HCT116 (cell line): Measurements from ENCODE around the gene OR6T1.

Source experiments
- CTCF ChIP-seq, 3 experiments: fragments of 200-600 bp in 1 of 3; sonication (generic) in 1 of 3; IDR thresholded peaks in 2 of 3; conservative IDR thresholded peaks in 1 of 3; 2 replicates each; pipeline ENCODE4 v1.5.1; 2012 to 2017; ENCODE audit warnings: low read depth in 2 of 3, low read length in 2 of 3, antibody characterized with exemption in 1 of 3, borderline replicate concordance in 1 of 3, control low read depth in 1 of 3, mild to moderate bottlenecking in 1 of 3, mixed read lengths in 1 of 3, mixed run types in 1 of 3, moderate library complexity in 1 of 3; ENCODE audit not compliant: insufficient read depth in 1 of 3
- EZH2 ChIP-seq: fragments of 200-600 bp; sonication (generic); IDR thresholded peaks from 2 replicates; pipeline ENCODE4 v1.6.1; 2017; ENCODE audit warnings: antibody characterized with exemption, mixed run types
- FOSL1 ChIP-seq: IDR thresholded peaks from 2 replicates; pipeline ENCODE4 v1.6.1; 2012; ENCODE audit warnings: low read depth
- SIN3A ChIP-seq: IDR thresholded peaks from 2 replicates; pipeline ENCODE4 v1.6.1; 2012; ENCODE audit warnings: low read depth

- TF ChIP-seq CTCF (IDR thresholded peaks at IDR 0.05 in 2 of 3, conservative IDR thresholded peaks at IDR 0.05 in 1 of 3; ENCODE audit: borderline replicate concordance in 1 of 3, insufficient read depth in 1 of 3, low read depth in 2 of 3, low read length in 2 of 3) = no peak
- no peak for TF ChIP-seq FOSL1
- TF ChIP-seq SIN3A = no peak
- no peak for TF ChIP-seq EZH2
These were observed 37.8 kb downstream of the OR6T1 start for GRCh38 chr11:123905826-123906225.
